ENCODE results near the gene PHF21B.
"Not testable (repeated sequence)": the region's sequence is repeated elsewhere in the genome, so short reads cannot be mapped to it uniquely, and the experiment has no call there.

The PHF21B gene

DNA sequence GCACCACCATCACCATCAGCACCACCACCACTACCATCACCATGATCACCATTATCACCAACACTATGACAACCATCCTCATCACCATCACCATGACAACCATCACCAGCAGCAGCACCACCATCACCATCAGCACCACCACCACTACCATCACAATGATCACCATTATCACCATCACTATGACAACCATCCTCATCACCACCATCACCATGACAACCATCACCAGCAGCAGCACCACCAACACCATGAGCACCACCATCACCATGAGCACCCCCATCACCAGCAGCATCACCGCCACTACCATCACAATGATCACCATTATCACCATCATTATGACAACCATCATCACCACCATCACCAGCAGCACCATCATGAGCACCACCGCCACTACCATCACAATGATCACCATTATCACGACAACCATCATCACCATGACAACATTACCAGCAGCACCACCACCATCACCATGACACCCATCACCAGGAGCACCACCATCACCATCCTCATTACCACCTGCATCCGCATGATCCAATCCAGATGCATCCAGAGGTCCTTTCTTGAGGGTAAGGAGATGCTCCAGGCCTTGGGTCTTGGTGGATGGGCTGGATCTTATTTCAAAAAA, 23.8 kb downstream of the PHF21B start:
- no peak for DNase-seq

DNA sequence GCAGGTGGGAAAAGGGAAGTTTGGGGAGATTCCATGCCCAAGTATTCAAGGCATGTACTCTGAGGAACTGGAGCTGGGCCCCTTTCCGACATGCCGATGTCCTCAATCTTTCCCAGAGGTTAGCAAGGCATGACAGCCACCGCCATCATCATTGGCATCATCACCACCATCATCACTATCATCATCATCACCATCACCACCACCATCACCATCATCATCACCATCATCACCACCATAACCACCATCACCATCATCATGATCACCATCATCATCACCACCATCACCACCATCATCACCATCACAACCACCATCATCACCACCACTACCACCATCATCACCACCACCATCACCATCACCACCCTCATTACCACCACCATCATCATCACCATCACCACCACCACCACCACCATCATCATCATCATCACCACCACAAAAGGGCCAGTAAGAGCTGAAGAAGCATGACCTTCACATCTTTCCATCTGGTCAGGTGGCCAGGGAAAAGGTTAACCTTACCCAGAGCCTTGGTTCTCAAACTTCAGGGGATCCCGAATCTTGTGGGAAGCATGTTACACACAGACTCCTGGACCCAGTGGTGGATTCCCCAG, 25.8 kb downstream of the PHF21B start:
- no peak for DNase-seq

DNA sequence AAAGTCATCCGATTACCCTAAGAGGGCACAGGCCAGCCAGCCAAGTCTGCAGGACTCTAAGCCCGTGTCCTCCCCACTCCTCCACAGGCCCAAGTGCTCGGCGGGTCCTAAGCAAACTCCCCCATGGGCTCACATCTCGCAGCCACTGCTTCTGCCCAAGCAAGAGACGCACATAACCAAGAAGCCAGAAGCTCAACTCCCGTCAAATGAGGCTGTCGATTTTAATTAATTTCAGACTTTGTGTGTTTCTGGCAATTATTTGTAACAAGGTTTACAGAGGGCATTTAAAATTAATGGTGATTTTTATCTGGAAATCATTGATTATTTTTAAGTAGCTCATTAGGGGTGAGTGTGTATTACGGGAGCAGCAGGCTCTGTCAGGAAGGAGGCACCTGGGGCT, 27.4 kb downstream of the PHF21B start:
- DNase-seq, result no peak

DNA sequence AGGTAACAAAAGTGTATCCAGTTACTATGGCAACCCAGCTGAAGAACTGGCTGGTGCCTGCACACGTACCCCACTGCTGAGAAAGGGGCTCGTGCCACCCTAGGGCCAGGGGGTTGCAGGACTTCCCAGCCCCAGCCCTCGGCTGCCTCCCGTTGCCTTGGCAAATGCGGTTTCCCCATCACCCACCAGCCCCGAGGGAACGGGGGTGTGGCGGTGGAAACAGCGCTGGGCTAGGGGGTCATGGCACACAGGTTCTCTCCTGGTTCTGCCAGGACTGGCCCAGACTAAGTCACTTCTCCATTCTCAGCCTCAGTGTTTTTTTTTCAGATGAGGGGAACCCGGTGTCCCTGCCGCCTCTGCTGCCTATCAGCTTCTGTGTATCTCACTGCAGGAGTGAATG, 27.9 kb downstream of the PHF21B start:
- no peak for DNase-seq

DNA sequence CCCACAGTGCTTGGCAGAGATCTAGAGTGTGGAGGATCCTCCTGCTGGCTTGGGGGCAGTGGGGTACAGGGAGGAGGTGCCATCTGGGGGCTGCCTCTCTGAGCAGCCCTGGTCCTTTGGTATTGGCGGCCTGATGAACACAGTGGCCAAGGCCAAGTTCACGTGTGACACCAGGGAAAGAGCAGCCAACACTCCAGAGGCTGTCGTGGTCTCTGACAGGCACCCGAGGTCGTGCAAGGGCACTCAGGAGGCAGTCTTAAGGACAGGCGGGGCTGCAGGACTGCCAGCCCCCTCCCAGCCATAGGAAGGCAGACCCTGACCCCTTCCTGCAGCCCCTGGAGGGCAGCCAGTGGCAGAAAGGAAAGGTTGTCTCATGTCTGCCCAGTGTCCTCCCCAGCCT, 30.7 kb downstream of the PHF21B start:
- DNase-seq, result no peak

DNA sequence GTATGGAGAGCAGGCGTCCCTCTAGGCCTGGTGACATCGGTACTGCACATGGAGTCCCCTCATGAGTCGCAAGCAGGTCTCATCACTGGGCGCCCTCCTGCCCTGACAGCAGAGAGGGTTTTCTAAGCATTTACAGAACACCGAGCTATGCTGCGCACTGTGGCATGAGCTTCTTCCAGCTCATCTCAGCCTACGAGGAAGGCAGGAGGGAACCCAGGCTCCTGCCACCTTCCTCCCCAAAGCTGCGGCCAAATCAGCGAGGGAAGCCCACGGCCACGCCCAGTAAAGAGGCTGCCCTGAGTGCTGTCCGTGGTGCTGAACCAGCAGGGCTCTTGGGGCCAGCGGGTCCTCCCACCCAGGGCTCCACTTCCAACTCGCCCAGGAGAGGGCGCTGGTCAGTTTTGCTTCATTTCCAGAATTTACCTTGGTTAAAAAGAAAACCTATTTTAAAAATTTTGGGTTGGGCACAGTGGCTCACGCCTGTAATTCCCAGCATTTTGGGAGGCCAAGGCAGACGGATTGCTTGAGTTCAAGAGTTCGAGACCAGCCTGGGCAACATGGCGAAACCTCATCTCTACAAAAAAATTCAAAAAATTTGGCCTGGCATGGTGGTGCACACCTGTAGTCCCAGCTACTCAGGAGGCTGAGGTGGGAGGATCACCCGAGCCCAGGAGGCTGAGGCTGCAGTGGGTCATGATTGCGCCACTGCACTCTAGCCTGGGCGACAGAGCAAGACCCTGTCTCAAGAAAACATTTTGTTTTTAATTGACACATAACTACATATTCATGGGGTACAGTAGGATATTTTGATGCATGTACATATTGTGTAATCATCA, 34.2 kb downstream of the PHF21B start:
- peak; percentile 49 for DNase-seq

DNA sequence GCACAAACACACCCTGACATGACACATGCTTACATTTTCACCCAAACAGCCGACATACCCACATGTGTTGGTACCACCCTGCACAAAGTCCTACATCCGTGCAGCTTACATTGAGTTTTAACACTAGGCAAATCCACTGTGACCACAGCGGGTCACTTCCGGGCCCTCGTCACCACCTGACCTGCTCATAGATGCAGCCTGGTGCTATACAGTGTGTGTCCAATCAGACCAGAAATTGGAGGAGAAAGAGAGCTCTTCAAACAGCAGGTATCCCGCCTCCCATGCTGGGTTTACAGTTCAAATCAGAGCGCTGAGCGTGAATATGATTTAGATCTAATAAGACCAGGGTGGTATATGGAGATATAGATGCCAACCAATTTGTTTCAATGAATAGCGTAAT, 35.4 kb downstream of the PHF21B start:
- DNase-seq, result no peak

DNA sequence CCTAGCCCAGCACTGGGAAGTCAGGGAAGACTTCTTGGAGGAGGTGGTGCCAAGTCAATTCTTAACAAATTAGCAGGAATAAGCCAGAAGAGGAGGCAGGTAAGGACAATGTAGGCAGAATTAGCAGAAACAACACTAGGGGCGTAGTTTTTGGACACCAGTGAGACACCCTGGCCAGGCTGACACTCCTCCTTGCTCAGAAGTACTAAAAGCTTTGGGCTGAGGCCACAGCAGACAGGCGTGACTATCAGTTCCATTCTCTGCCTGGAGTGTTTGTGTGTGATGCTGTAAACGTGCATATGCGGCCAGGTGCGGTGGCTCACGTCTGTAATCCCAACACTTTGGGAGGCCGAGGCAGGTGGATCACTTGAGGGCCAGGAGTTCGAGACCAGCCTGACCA, 36.0 kb downstream of the PHF21B start:
- DNase-seq, result no peak

DNA sequence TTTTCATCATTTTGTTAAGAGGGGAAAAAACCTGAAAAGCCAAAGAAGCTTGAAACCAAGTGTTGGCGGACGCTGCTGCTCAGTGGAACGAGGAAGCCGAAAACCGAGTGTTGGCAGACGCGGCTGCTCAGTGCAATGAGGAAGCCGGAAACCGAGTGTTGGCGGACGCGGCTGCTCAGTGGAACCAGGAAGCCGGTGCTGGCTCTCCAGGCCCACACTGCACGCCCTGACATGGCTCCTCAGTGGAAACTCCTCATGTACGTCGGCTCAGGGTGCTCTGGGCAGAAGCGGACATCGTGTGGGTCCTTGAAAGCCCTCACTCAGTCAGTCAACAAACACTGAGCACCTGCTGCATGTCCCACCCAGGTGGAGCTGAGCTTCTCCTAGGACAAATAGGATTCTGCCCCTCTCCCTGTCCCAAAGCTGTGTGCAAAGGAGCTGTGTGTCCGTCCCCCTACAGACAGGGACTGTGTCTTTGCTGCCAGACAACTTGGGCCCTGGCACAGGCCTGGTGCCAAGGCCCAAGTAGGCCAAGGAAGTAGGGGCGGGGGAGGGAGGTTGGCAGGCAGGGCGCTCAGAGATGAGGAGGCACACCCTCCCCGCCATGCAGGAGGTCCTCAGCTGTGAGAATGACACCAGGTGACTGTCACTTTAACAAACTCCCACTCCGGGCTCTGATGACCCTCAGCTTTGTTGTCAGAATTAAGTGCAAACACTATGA, 37.3 kb downstream of the PHF21B start:
- DNase-seq, result peak; percentile 24

DNA sequence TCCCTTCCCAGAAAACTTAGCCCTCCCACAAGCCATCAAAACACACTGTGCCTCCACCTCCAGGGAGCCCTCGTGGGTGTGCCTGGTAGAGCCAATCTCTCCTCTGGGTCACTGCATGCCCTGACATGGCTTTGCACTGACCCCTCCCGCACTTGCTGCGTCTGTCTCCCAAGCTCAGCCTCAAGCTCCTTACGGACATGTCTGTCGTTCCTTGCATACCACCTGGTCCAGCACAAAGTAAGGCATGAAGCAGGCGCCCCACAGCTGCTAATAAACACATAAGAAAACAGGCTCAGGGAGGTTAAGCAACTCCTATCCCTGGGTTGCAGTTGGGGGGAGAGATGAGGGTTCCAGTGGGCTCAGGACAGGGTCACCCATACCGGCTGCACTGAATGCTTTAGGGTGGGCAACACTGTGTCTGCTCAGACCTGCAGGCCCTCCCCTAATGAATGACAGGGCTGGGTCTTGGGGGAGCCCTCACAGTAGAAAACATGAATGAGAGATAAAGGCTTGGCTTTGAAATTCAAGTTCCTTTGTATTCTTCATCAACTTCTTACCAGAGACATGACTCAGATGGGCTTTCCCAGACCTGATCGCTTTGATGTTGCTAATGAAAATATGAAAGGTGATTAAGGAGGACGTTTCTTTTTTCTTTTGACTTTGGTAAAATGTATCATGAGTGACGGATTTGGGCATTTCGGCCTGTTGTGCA, 38.0 kb downstream of the PHF21B start:
- DNase-seq, result peak; percentile 18

DNA sequence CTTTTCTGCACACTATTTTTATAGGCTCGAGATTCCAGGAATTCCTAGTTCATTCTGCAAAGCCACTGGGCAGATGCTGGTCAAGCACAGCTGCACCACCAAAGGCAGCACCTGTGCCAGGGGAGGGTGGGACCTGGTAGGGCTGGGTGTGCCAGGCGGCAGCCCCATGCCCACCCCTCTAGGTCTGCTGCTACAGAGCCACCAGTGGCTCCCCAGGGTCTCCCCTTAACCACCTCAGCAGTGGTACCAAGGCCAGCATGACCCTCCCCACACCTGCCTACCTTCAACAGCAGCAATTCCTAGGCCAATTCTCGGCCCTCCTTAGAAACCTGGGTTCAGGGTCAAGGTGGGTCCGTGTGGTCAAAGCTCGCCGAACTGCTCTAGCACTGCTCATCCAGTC, 39.5 kb downstream of the PHF21B start:
- no peak for DNase-seq

DNA sequence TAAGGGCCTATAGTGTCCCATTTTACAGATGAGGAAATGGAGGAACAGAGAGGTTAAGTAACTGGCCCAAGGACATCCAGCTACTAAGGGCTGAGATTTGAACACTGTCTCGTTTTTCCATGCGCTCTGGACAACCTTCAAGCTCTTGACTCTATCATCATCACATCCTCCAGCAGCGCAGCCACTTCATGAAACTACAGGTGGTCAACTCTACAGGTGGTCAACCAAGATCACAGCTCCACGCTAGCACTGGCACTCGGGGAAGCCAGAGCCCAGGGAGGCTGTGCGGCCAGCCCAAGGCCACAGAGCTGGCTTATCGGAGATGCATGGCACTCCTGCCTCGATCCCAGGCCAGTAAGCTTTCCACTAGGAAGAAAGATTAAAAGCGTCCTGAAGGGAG, 40.0 kb downstream of the PHF21B start:
- DNase-seq, result no peak

DNA sequence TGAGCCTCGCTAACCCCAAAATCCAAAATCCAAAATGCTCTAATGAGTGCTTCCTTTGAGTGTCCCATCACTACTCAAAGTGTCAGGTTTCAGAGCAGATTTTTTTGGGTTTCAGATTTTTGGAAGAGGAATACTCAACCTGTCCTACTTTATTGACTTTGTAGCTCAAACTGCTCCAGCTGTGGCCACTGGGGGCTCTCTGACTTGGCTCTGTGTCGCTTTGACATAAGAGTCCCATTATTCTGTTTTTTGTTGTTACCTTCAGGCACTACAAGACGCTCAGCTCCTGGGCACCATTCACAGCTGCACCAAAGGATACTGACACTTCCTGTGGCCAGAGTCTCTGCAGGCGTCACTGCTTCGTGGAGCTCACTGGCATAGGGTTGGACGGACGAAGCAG, 41.1 kb downstream of the PHF21B start:
- no peak for DNase-seq

DNA sequence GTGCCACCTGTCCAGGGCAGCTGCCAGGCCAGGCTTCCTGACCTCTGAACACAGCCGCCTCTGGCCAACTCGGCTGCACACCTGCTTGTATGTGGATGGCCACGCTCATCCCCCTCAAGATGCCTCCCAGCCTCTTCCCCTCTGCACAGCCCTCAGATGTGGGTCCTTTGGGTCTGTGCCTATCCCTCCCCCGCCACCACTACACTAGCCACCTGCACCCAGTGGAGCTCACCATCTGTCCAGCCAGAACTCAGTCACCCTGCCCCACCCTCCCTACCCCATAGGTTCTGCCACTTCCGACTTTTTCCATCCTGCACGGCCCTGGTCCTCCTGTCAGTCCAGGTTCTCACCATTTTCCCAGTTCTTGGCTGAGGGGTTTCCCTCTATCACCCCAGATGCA, 44.6 kb downstream of the PHF21B start:
- DNase-seq, result no peak

DNA sequence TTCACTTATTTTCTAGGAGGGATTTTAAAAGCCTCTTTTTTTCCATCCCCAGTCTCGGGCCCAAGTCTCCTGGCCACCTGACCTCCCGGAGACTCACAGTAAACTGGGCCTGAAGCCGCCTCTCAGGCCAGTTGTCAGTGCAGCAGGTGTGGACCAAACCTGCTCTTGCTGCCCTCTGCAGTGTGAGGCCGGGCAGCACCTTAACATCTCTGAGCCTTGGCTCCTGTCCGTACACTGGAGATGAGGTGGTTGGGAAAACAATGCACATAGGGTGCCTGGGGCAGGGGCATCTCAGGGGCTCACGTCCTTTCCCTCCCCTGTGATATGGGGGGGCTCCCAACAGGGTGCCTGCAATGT, 45.1 kb downstream of the PHF21B start:
- no peak for DNase-seq

DNA sequence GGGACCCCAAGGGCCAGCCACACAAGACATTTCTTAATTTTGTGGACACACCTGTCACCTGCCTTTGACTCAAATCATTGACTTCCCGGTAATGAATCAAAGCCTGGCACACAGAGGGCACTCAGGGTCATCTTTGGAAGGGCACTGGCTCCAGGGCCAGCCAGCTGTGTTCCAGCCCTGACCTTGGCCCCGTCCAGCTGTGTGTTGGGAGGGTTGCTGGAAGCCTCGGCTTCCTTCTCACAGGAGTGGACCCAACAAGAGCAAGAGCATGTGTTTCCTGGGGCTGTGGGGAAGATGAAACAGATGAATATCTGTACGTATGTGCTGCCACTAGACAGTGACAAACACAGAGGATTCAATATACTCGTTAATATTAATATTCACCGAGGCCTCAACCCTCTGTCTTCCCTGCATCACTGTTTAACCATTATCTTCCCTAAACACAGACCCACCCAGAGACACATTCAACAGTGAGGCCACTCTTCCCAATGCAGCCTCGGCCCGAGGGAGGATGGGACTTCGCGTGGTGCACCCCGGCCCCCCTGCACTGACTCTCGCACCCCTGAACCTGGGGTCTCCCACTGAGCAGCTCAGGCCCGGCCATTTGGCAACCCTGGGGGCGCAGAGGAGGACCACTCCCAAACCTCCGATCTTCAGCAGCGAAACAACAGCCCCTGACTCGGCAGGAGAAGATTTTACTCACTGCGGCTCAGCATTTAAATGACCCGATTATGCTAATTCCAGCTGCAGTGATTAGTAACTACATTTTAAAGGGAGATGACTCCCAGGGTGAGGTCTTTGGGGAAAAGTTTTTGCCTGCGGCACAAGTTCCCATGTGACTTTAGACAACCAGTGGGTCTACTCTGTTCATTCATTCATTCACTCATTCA, 45.7 kb downstream of the PHF21B start:
- DNase-seq, result no peak

DNA sequence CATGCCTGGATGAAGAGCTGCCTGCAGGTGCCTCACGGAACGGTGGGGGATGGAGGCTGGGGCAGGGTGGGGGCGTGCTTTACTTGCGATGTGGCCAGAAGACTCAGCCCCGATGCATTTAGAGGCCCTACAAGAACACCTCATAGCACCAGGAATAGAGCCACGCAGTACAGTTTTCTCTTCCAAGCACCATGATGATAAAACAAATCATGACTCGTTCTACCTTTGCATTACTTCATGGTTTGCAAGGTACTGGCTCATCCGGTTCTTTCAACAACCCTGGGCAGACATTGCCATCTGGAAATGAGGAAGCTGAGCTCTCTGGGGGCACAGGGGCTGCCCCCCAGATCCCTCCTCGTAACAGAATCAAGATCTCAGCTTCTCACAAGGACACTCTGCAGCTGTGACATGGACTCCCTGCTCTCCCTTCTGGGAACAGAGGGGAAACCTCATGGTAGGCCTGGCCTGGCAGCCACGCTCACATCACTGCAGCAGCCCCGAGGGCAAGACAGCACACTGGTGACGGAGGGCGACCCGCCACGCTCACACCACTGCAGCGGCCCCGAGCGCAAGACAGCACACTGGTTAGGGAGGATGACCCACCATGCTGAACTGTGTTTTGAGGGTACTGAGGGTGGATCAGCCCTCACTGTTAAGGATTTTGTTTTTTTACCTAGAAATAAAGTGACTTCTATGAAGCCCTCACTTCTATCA, 46.9 kb downstream of the PHF21B start:
- DNase-seq, result no peak

DNA sequence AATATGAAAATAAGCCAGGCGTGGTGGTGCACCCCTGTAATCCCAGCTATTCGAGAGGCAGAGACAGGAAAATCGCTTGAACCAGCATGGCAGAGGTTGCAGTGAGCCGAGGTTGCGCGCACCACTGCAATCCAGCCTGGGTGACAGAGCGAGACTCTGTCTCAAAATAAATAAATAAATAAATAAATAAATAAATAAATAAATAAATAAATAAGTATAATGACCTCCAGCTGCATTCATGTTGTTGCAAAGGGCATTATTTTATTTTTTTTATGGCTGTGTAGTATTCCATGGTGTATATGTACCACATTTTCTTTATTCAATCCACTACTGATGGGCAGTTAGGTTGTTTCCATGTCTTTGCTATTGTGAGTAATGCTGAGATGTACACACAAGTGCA, 48.1 kb downstream of the PHF21B start:
- DNase-seq, result not testable (repeated sequence)

DNA sequence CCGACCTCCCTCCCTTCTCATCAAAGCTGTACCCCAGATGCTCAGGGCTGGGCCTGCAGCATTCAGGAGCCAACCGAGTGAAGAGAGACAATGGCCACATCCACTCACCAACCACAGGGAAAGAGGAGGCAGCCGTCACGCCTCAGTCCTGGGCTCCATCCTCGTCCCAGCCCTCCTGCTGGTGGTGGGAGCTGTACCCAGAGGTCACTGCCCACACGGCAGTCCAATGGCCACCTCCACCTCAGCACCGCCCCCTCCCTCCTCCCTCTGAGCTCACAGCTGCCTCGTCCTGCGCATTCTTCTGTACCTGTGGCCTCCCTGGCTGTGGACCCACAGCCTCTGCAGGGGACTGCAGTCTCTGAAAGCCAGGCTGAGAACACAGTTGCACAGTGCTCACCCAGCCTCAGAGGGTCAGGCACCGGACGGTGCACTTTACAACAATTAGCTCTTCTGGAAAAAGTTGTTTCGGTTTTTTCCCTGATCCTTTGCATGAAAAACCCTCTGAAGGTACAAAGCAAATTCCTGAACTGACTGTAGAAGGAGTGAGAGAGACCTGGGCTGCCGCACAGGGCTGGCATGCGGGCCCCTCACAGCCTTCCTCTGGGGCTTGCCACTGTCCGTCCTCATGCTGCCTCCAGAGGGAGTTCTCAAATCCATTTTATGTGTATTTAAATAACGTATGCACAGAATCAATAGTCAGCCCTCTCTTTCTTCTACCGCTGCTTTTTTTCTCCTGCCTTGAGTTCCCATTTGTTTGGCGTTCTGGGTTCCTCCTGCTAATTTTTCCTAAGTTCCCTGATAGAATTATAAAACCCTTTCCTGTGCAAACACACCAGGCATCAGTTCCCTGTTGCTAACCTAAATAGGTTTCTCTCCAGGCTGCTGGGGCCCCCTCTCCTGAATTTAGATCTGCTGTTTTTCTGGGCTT, 52.7 kb downstream of the PHF21B start:
- no peak for DNase-seq

DNA sequence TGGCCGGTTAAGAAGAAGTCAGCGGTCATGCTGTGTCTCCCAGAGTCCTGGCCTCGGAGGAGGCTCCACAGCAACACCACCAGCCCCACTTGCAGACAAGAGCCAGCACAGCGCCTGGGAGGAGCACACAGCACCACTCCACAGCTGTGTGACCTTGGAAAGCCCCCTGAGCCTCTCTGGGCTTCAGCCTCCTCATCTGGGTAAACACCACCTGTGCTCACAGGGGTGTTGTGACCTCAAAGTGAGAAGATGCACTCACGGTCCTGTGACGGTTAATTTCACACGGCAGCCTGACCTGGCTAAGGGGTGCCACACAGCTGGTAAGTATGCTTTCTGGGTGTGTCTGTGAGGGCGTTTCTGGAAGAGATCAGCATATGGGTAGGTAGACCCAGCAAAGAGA, 54.7 kb downstream of the PHF21B start:
- DNase-seq, result no peak
